IMR-90 (cell line): ENCODE data around the gene CEACAM1. TPM values are rescaled to one million over a fixed set of nuclear protein-coding genes. Genes with fewer than 3 reads are reported as not detected.

Source experiments
- ATAC-seq: fragments of 200-7000 bp; cut with Tn5 transposase; 2 replicates; pipeline ENCODE4 v1.9.1; 2020; ENCODE audit warnings: low read depth, mild to moderate bottlenecking, moderate library complexity
- BruUV-seq: library from RNA; stranded (reverse); fragments of 400-500 nt; replicated peaks from 2 replicates; lab custom pipeline; 2021; lab: Mats Ljungman, UMichigan
- CTCF ChIA-PET: fragments of 300-600 bp; formaldehyde crosslinking; extraction: SDS; loops from one replicate; lab custom pipeline; 2021; ENCODE audit warnings: antibody characterized with exemption; lab: Yijun Ruan, JAX
- POLR2A ChIA-PET: fragments of 300-600 bp; sonication (Branson Sonifier 250); formaldehyde crosslinking; loops from one replicate; lab custom pipeline; 2022; ENCODE audit warnings: antibody characterized with exemption; ENCODE audit not compliant: unreplicated experiment; lab: Charles Lee
- DNase-seq: peaks from one replicate; pipeline ENCODE4 v3.0.0; 2013
- H2AFZ ChIP-seq: replicated peaks from 2 replicates; pipeline ENCODE3; 2013; ENCODE audit warnings: low read length, mild to moderate bottlenecking; ENCODE audit not compliant: poor library complexity
- H2AK5ac ChIP-seq: 2 replicates; pipeline ENCODE4 v1.6.1; 2013; ENCODE audit warnings: low read depth, low read length, inconsistent platforms
- H2AK9ac ChIP-seq: replicated peaks from 2 replicates; pipeline ENCODE3; 2013; ENCODE audit warnings: mild to moderate bottlenecking, low read depth, low read length, moderate library complexity; ENCODE audit not compliant: poor library complexity
- H2BK120ac ChIP-seq: 2 replicates; pipeline ENCODE4 v1.6.1; 2013; ENCODE audit warnings: low read depth, low read length, inconsistent platforms
- H2BK15ac ChIP-seq: 3 replicates; pipeline ENCODE4 v1.6.1; 2013; ENCODE audit warnings: low read depth, low read length, inconsistent platforms
- H2BK20ac ChIP-seq: 2 replicates; pipeline ENCODE4 v1.6.1; 2013; ENCODE audit warnings: low read depth, mild to moderate bottlenecking, inconsistent platforms, low read length, moderate library complexity
- H2BK5ac ChIP-seq: 2 replicates; pipeline ENCODE4 v1.6.1; 2013; ENCODE audit warnings: mild to moderate bottlenecking, low read depth, low read length, inconsistent platforms; ENCODE audit not compliant: poor library complexity, severe bottlenecking
- H3K14ac ChIP-seq: replicated peaks from 2 replicates; pipeline ENCODE4 v1.6.1; 2013; ENCODE audit warnings: low read depth, low read length, inconsistent platforms
- H3K18ac ChIP-seq: 2 replicates; pipeline ENCODE4 v1.6.1; 2013; ENCODE audit warnings: low read depth, low read length, control low read depth
- H3K23ac ChIP-seq: 2 replicates; pipeline ENCODE4 v1.6.1; 2013; ENCODE audit warnings: low read depth, low read length, inconsistent platforms
- H3K27ac ChIP-seq: 2 replicates; pipeline ENCODE4 v1.5.1; 2013; ENCODE audit warnings: mild to moderate bottlenecking, control low read depth, low read length; ENCODE audit not compliant: insufficient read depth
- H3K27me3 ChIP-seq: 2 replicates; pipeline ENCODE4 v1.6.1; 2013; ENCODE audit warnings: low read length; ENCODE audit not compliant: control insufficient read depth, insufficient read depth
- H3K36me3 ChIP-seq: 2 replicates; pipeline ENCODE4 v1.6.1; 2013; ENCODE audit warnings: low read length, mixed read lengths; ENCODE audit not compliant: control insufficient read depth, insufficient read depth
- H3K4ac ChIP-seq: 2 replicates; pipeline ENCODE4 v1.6.1; 2013; ENCODE audit warnings: low read depth, low read length, inconsistent platforms
- H3K4me1 ChIP-seq: 2 replicates; pipeline ENCODE4 v1.6.1; 2013; ENCODE audit warnings: low read length, mixed read lengths; ENCODE audit not compliant: control insufficient read depth, insufficient read depth
- H3K4me2 ChIP-seq: 2 replicates; pipeline ENCODE4 v1.6.1; 2013; ENCODE audit warnings: low read depth, mild to moderate bottlenecking, control low read depth, low read length, moderate library complexity
- H3K4me3 ChIP-seq: 2 replicates; pipeline ENCODE4 v1.5.1; 2013; ENCODE audit warnings: low read depth, mild to moderate bottlenecking, control low read depth, low read length, moderate library complexity; ENCODE audit not compliant: insufficient read depth
- H3K56ac ChIP-seq: 2 replicates; pipeline ENCODE4 v1.6.1; 2013; ENCODE audit warnings: low read length, inconsistent platforms; ENCODE audit not compliant: insufficient read depth; ENCODE audit errors: extremely low read depth
- H3K79me1 ChIP-seq, 2 experiments: 2 replicates each; pipeline ENCODE4 v1.6.1; 2013; ENCODE audit warnings: low read length in 2 of 2, inconsistent platforms in 1 of 2, low read depth in 1 of 2
- H3K9ac ChIP-seq: 2 replicates; pipeline ENCODE4 v1.6.1; 2013; ENCODE audit warnings: low read depth, low read length, control low read depth
- H3K9me1 ChIP-seq: 2 replicates; pipeline ENCODE4 v1.6.1; 2013; ENCODE audit warnings: low read length, inconsistent platforms; ENCODE audit not compliant: insufficient read depth
- H3K9me3 ChIP-seq: 2 replicates; pipeline ENCODE4 v1.6.1; 2013; ENCODE audit warnings: low read length; ENCODE audit not compliant: control insufficient read depth, insufficient read depth
- H4K20me1 ChIP-seq: 2 replicates; pipeline ENCODE4 v1.6.1; 2013; ENCODE audit warnings: low read length, inconsistent platforms; ENCODE audit not compliant: insufficient read depth
- H4K5ac ChIP-seq: 2 replicates; pipeline ENCODE4 v1.6.1; 2013; ENCODE audit warnings: mild to moderate bottlenecking, low read depth, low read length, control low read depth
- H4K8ac ChIP-seq, 2 experiments: 2 replicates each; pipeline ENCODE4 v1.6.1; 2013; ENCODE audit warnings: low read depth in 2 of 2, low read length in 2 of 2, control low read depth in 1 of 2, inconsistent platforms in 1 of 2
- H4K91ac ChIP-seq: 2 replicates; pipeline ENCODE4 v1.6.1; 2013; ENCODE audit warnings: low read depth, low read length, inconsistent platforms; ENCODE audit not compliant: insufficient read depth
- BHLHE40 ChIP-seq: fragments of 150-350 bp; IDR thresholded peaks from 2 replicates; pipeline ENCODE4 v1.6.1; 2016; ENCODE audit warnings: mild to moderate bottlenecking, low read depth, low read length
- CEBPB ChIP-seq: IDR thresholded peaks from 2 replicates; pipeline ENCODE4 v1.6.1; 2012; ENCODE audit warnings: low read depth, low read length, improper control_type of control experiment
- CHD1 ChIP-seq: IDR thresholded peaks from 2 replicates; pipeline ENCODE4 v1.6.1; 2012; ENCODE audit warnings: low read depth, low read length, improper control_type of control experiment
- CTCF ChIP-seq: conservative IDR thresholded peaks from 2 replicates; pipeline ENCODE4 v1.5.1; 2012; ENCODE audit warnings: mild to moderate bottlenecking, low read depth, low read length, improper control_type of control experiment
- FOS ChIP-seq: fragments of 150-350 bp; IDR thresholded peaks from 2 replicates; pipeline ENCODE4 v1.6.1; 2016; ENCODE audit warnings: low read depth, low read length
- MAFK ChIP-seq: IDR thresholded peaks from 2 replicates; pipeline ENCODE4 v1.6.1; 2012; ENCODE audit warnings: low read depth, low read length, improper control_type of control experiment
- MAZ ChIP-seq: IDR thresholded peaks from 2 replicates; pipeline ENCODE4 v1.6.1; 2012; ENCODE audit warnings: low read depth, mild to moderate bottlenecking, low read length, improper control_type of control experiment, moderate library complexity, borderline replicate concordance
- MXI1 ChIP-seq: IDR thresholded peaks from 2 replicates; pipeline ENCODE4 v1.6.1; 2012; ENCODE audit warnings: low read depth, mild to moderate bottlenecking, low read length, moderate library complexity, borderline replicate concordance
- NFE2L2 ChIP-seq: fragments of 150-350 bp; IDR thresholded peaks from 2 replicates; pipeline ENCODE4 v1.6.1; 2016; ENCODE audit warnings: low read depth, mild to moderate bottlenecking, low read length
- POLR2A ChIP-seq: IDR thresholded peaks from 2 replicates; pipeline ENCODE4 v1.6.1; 2012; ENCODE audit warnings: mild to moderate bottlenecking, low read depth, low read length
- RAD21 ChIP-seq: IDR thresholded peaks from 2 replicates; pipeline ENCODE4 v1.6.1; 2012; ENCODE audit warnings: low read length, improper control_type of control experiment
- RCOR1 ChIP-seq: IDR thresholded peaks from 2 replicates; pipeline ENCODE4 v1.6.1; 2012; ENCODE audit warnings: mild to moderate bottlenecking, low read length, improper control_type of control experiment; ENCODE audit not compliant: insufficient replicate concordance
- RFX5 ChIP-seq: IDR thresholded peaks from 2 replicates; pipeline ENCODE4 v1.8.0; 2012; ENCODE audit warnings: low read depth, mild to moderate bottlenecking, low read length, moderate library complexity
- SMC3 ChIP-seq: fragments of 150-350 bp; IDR thresholded peaks from 2 replicates; pipeline ENCODE4 v1.6.1; 2016; ENCODE audit warnings: low read depth, mild to moderate bottlenecking, antibody characterized with exemption, low read length, moderate library complexity
- USF2 ChIP-seq: fragments of 150-350 bp; IDR thresholded peaks from 2 replicates; pipeline ENCODE4 v1.6.1; 2017; ENCODE audit warnings: mild to moderate bottlenecking, antibody characterized with exemption, low read length, low read depth
- WGBS, 2 experiments: methylation state at CpG; one replicate each; pipeline versions ENCODE4 v1.1.5 to v1.1.7; 2013; ENCODE audit warnings: missing lambda C conversion rate in 2 of 2; ENCODE audit not compliant: insufficient read length in 1 of 2; ENCODE audit errors: extremely low coverage in 2 of 2; 5-methylcytosine and 5-hydroxymethylcytosine counted together
- dilution Hi-C: fragments of 300-500 bp; cut with HindIII; formaldehyde crosslinking; loops from one replicate; pipeline ENCODE4 v1.14.3; 2018; ENCODE audit warnings: low sequenced_read_pairs; ENCODE audit not compliant: unreplicated experiment
- in situ Hi-C: fragments of 300-500 bp; cut with MboI; formaldehyde crosslinking; loops from 3 replicates; pipeline ENCODE4 v1.14.3; 2019; ENCODE audit warnings: low sequenced_read_pairs, inconsistent platforms, mixed read lengths
- intact Hi-C: fragments of 100-400 bp; cut with micrococcal nuclease; formaldehyde crosslinking; loops from 2 replicates; pipeline ENCODE4 v1.10.0; 2022
- polyA plus RNA-seq, 3 experiments: library from polyadenylated mRNA; depleted of rRNA; stranded (reverse); fragments of >200 nt; gene quantifications; 2 replicates each; pipeline ENCODE4 v1.2.3, GENCODE V29; 2012; ENCODE audit warnings: low replicate concordance in 1 of 3
- total RNA-seq: library from RNA; depleted of rRNA; stranded (reverse); fragments of >200 nt; gene quantifications from 2 replicates; pipeline ENCODE4 v1.2.3, GENCODE V29; 2012

The CEACAM1 gene
- total and polyA plus RNA-seq, 2 of the 4 experiments (the other 2 are of a cell fraction): not detected

- intact Hi-C loops: no loop called here
- ATAC-seq (no peak), DNase-seq (no peak)
- Histone ChIP-seq H2BK5ac (no peak overlapping the region), H3K9me3 (no peaks in the 10 kb centered on the region), H3K4me3 (no peak overlapping the region), H4K8ac (no peak overlapping the region), H3K79me1 (no peaks in the 10 kb centered on the region), H3K18ac (no peak overlapping the region), H2BK120ac (no peak overlapping the region), H2BK20ac (no peak overlapping the region), H3K9ac (no peak overlapping the region), H3K4me1 (no peaks in the 10 kb centered on the region), H4K91ac (no peak overlapping the region), H3K9me1 (no peaks in the 10 kb centered on the region), H4K5ac (no peak overlapping the region), H3K14ac (no peak overlapping the region), H3K23ac (no peak overlapping the region), H3K27ac (no peak overlapping the region), H4K20me1 (no peaks in the 10 kb centered on the region), H3K36me3 (no peaks in the 10 kb centered on the region), H2BK15ac (no peak overlapping the region), H3K4ac (no peak overlapping the region), H3K56ac (no peak overlapping the region), H3K4me2 (no peak overlapping the region), H2AK5ac (no peak overlapping the region), H3K27me3 (peaks cover 16% of the 10 kb centered on the region), H2AK9ac (no peak overlapping the region), H2AFZ (no peak overlapping the region)
- WGBS, 2 experiments: no CpG with 5 or more reads among the region's 3 CpGs
- POLR2A ChIA-PET: no interaction called here
- in situ Hi-C loops: no loop called here
- dilution Hi-C loops: no loop called here
- CTCF ChIA-PET: no interaction called here
- no peak for TF ChIP-seq CTCF
- no peak for TF ChIP-seq RAD21
- no peak for TF ChIP-seq FOS
- TF ChIP-seq POLR2A: no peak
- TF ChIP-seq RCOR1: no peak
- TF ChIP-seq MAFK: no peak
- no peak for TF ChIP-seq MAZ
- no peak for TF ChIP-seq MXI1
- TF ChIP-seq CEBPB: no peak
- no peak for TF ChIP-seq BHLHE40
- no peak for TF ChIP-seq SMC3
- no peak for TF ChIP-seq USF2
- TF ChIP-seq CHD1: no peak
- TF ChIP-seq NFE2L2: no peak
- TF ChIP-seq RFX5: no peak
- no TSS peak for BruUV-seq
These were observed 30.0 kb downstream of the CEACAM1 start for GRCh38 chr19:42498169-42498757.
